ENCODE data around the gene BOK.
A peak's percentile ranks its signal among the peaks of the same experiment; 100 is the strongest.

Gene BOK

DNA sequence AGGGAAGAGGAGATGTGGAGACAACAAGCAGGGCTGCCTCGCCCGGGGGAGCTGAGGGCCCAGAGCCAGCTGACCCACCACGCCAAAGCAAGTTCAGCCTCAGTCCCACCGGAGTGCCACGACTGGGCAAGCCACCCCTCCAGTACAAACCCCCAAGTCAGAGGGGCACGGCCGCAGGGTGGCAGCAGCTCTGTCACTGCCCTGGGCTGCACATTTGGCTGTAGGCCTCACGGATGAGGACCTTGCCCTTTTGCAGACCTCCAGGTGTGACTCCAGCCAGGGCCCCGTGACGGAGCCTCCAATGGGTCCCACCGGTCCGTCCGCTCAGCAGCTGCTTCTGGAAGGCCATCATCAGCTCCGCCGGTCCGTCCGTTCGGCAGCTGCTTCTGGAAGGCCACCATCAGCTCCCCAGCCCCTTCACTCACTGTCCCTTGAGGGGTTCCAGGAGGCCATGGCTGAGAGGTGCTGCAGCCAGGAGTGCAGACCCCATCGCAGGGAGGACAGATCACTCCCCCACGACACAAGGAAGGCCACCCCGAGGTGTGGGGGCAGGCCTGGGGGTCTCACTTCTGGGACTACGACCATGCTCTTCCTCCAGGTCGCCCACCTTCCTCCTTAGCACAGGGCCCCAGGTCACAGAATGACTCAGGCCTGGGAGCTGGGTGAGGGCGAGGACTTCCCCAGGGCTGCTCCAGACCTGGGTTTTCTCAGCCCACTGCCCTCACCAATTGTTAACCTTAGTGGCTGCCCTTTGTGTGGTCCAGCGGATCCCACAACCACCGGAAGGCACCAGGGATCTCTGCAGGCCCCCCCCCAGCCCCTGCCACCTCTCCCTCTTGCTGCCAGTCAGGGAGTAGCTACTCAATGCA is 25.6 kb upstream of the BOK start:
- no peak overlapping the region for H3K9ac ChIP-seq (ENCODE audit: low read depth, low read length)
- no peaks in the 10 kb centered on the region for H3K4me1 ChIP-seq (ENCODE audit: insufficient read depth, low read length)
- no peaks in the 10 kb centered on the region for H3K36me3 ChIP-seq (ENCODE audit: insufficient read depth, low read length)
- H3K9me3 ChIP-seq (ENCODE audit: control insufficient read depth, insufficient read depth, low read length): no peaks in the 10 kb centered on the region

DNA sequence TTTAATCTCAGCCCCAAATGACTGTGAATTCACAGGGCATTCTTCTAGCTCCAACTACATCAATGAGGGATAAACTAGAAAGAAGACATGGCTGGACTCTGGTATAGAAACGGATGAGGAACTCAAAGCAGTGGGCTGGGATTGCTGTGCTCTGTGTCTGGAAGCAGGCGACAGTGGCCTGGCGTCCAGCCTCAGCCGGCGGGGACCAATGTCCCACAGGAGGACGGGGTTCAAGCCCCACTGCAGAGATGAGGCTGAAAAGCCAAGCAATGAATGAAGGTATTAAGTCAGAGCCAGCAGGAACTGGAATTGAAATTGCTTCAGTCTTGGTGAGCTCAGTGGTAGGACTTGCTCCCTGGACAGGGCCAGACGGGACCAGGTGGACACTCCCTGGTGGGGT is 24.3 kb upstream of the BOK start:
- Histone ChIP-seq H3K36me3 (ENCODE audit: insufficient read depth, low read length) (no peaks in the 10 kb centered on the region), H3K9me3 (ENCODE audit: control insufficient read depth, insufficient read depth, low read length) (no peaks in the 10 kb centered on the region), H3K4me1 (ENCODE audit: insufficient read depth, low read length) (no peaks in the 10 kb centered on the region)

DNA sequence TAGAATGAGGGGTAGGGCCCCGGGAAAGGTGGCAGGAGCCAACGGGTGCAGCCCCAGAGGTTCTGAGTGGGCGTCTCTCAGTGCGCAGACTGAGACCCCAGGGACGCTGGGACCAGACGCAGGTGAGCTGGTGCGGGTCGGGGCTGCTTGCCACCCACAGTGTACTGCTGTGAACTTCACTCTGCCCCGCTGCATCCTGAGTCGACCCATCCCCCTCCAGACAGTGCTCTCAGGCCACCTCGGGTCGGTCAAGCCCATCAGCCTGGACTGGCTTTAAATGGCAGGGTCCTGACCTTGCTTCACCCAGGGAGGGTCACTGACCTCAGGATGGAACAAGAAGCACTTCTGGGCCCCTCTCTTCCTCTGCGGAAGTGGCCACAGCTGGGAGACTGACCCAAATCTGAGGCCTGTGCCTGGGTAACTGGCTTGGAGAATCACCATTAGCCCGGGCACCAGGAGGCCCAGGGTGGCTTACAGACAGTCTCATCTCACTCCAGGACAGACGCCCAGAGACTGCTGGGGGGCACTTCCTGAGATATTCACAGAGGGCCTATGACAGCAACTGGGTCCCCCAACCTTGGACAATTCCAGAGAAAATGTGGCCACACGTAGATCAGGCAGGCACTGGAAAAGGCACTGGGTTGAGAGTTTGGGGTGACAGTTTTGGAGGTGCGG is 23.7 kb upstream of the BOK start:
- no peaks in the 10 kb centered on the region; the same call in 1 of the 2 replicates for H3K4me1 ChIP-seq (ENCODE audit: insufficient read depth, low read length)
- H3K36me3 ChIP-seq (ENCODE audit: insufficient read depth, low read length): no peaks in the 10 kb centered on the region
- no peaks in the 10 kb centered on the region for H3K9me3 ChIP-seq (ENCODE audit: control insufficient read depth, insufficient read depth, low read length)
- no peak overlapping the region for H3K9ac ChIP-seq (ENCODE audit: low read depth, low read length)

More for the DNA sequence above, 24.3 kb upstream of the BOK start:
- no peak overlapping the region for H3K9ac ChIP-seq (ENCODE audit: low read depth, low read length)

DNA sequence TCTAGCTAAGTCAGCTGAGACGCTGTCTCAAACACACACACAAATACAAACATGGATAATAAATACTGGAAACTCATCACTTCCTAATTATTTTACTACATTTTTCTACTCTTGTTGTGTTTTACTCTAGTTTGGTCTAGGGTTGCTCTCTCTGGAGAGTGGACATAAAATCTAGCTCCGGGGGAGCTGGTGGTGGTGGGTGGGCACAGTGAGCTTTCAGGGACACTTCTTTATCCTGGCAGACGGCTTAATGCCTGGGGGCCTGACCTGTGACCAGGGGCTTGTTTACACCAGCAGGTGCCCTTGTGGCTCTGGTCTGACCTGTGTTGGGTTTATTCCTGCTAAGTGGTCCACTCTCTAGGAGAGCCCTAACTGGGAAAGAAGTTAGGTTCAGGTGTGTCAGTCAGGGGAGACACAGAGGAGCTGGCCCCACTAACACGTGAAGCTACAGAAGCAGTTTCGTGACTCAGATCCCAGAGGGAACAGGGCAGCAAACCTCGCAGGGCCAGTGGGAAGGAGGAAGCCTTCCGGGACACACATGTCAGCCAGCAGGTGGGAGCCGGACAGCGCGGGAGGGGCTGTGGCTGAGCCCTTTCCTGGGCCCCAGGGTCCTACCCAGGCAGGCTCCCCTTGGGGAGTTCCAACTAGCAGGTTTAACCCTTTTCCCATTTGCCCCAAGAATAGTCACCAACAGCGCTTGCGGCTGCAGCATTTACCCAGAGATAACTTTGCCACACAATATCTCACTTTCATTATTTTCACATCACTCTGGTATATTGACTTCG is 22.5 kb upstream of the BOK start:
- H3K9me3 ChIP-seq (ENCODE audit: control insufficient read depth, insufficient read depth, low read length): no peaks in the 10 kb centered on the region
- H3K4me1 ChIP-seq (ENCODE audit: insufficient read depth, low read length): peaks cover 8% of the 10 kb centered on the region; the same call in 1 of the 2 replicates
- H3K36me3 ChIP-seq (ENCODE audit: insufficient read depth, low read length): no peaks in the 10 kb centered on the region
- no peak overlapping the region for H3K9ac ChIP-seq (ENCODE audit: low read depth, low read length)

- Histone ChIP-seq H3K36me3 (ENCODE audit: insufficient read depth, low read length) (no peaks in the 10 kb centered on the region), H3K9ac (ENCODE audit: low read depth, low read length) (no peak overlapping the region), H3K9me3 (ENCODE audit: control insufficient read depth, insufficient read depth, low read length) (no peaks in the 10 kb centered on the region), H3K4me1 (ENCODE audit: insufficient read depth, low read length) (peaks cover 8% of the 10 kb centered on the region; the same call in 1 of the 2 replicates)
Observed at GRCh38 chr2:241538838-241539615, 19.5 kb upstream of the BOK start.

- no peaks in the 10 kb centered on the region for H3K36me3 ChIP-seq (ENCODE audit: insufficient read depth, low read length)
- H3K9me3 ChIP-seq (ENCODE audit: control insufficient read depth, insufficient read depth, low read length): no peaks in the 10 kb centered on the region
- H3K9ac ChIP-seq (ENCODE audit: low read depth, low read length): no peak overlapping the region
- peaks cover 8% of the 10 kb centered on the region; the same call in 1 of the 2 replicates for H3K4me1 ChIP-seq (ENCODE audit: insufficient read depth, low read length)
Observed at GRCh38 chr2:241539616-241540374, 18.8 kb upstream of the BOK start.

GRCh38 chr2:241540401-241540770 is 18.2 kb upstream of the BOK start:
- Histone ChIP-seq H3K9me3 (ENCODE audit: control insufficient read depth, insufficient read depth, low read length) (no peaks in the 10 kb centered on the region), H3K9ac (ENCODE audit: low read depth, low read length) (peak overlapping the region; percentile 79), H3K4me1 (ENCODE audit: insufficient read depth, low read length) (peaks cover 8% of the 10 kb centered on the region; the same call in 1 of the 2 replicates), H3K36me3 (ENCODE audit: insufficient read depth, low read length) (no peaks in the 10 kb centered on the region)

- Histone ChIP-seq H3K36me3 (ENCODE audit: insufficient read depth, low read length) (no peaks in the 10 kb centered on the region), H3K4me1 (ENCODE audit: insufficient read depth, low read length) (peaks cover 8% of the 10 kb centered on the region; the same call in 1 of the 2 replicates), H3K9ac (ENCODE audit: low read depth, low read length) (peak overlapping the region; percentile 79), H3K9me3 (ENCODE audit: control insufficient read depth, insufficient read depth, low read length) (no peaks in the 10 kb centered on the region)
Observed at GRCh38 chr2:241540771-241541561, 17.6 kb upstream of the BOK start.

- Histone ChIP-seq H3K4me1 (ENCODE audit: insufficient read depth, low read length) (peaks cover 12% of the 10 kb centered on the region; the same call in 1 of the 2 replicates), H3K9me3 (ENCODE audit: control insufficient read depth, insufficient read depth, low read length) (no peaks in the 10 kb centered on the region)
Observed at GRCh38 chr2:241541564-241542277, 16.8 kb upstream of the BOK start.

DNA sequence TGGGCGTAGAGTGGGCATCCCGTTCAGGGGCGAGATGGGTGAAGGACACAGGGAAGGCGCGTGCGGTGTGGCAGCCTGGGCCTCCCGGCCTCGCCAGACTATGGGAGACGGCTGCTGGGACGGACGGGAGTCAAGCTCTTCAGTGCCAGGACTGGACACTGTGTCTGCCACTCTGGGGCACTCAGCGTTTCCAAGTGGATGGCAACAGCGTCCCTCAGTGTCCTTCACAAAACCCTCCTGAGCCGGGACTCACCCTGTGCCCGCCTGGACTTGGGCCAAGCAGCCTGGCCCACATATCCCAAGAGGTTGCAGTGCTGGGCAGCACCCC is 16.3 kb upstream of the BOK start:
- no peaks in the 10 kb centered on the region for H3K36me3 ChIP-seq (ENCODE audit: insufficient read depth, low read length)
- H3K9me3 ChIP-seq (ENCODE audit: control insufficient read depth, insufficient read depth, low read length): no peaks in the 10 kb centered on the region
- no peak overlapping the region for H3K9ac ChIP-seq (ENCODE audit: low read depth, low read length)
- peaks cover 17% of the 10 kb centered on the region; the same call in 1 of the 2 replicates for H3K4me1 ChIP-seq (ENCODE audit: insufficient read depth, low read length)

More at GRCh38 chr2:241541564-241542277, 16.8 kb upstream of the BOK start:
- Histone ChIP-seq H3K36me3 (ENCODE audit: insufficient read depth, low read length) (no peaks in the 10 kb centered on the region), H3K9ac (ENCODE audit: low read depth, low read length) (peak overlapping the region; percentile 40; the same call in 1 of the 2 replicates)

- H3K9me3 ChIP-seq (ENCODE audit: control insufficient read depth, insufficient read depth, low read length): no peaks in the 10 kb centered on the region
- H3K4me1 ChIP-seq (ENCODE audit: insufficient read depth, low read length): peaks cover 15% of the 10 kb centered on the region; the same call in 1 of the 2 replicates
- no peak overlapping the region for H3K9ac ChIP-seq (ENCODE audit: low read depth, low read length)
- H3K36me3 ChIP-seq (ENCODE audit: insufficient read depth, low read length): no peaks in the 10 kb centered on the region
Observed at GRCh38 chr2:241545106-241545505, 13.4 kb upstream of the BOK start.
